ENCODE measurements around the gene CD58.

The CD58 gene

DNA sequence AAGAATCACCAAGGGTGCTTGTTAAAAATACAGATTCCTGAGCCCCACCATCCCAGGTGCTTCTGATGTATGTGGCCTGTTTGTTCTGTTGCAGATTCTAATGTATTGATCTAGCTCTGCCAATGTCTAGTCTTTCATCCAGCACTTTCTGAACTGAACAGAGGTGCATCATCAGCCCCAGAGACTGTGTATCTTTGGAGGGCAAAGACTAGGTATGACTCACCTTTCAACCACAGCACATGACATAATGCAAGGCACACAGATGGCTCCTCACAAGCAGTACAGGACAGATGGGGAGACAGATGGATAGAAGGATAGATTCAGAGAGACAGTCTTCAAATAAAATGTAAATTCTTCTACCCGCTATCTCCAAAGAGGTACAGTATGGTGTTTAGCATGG is 32.3 kb downstream of the CD58 start:
- DNase-seq, result no peak

- no peak for DNase-seq
Measured at GRCh38 chr1:116537898-116538297, 32.9 kb downstream of the CD58 start.

- DNase-seq, result no peak
Measured at GRCh38 chr1:116537040-116537831, 33.6 kb downstream of the CD58 start.

DNA sequence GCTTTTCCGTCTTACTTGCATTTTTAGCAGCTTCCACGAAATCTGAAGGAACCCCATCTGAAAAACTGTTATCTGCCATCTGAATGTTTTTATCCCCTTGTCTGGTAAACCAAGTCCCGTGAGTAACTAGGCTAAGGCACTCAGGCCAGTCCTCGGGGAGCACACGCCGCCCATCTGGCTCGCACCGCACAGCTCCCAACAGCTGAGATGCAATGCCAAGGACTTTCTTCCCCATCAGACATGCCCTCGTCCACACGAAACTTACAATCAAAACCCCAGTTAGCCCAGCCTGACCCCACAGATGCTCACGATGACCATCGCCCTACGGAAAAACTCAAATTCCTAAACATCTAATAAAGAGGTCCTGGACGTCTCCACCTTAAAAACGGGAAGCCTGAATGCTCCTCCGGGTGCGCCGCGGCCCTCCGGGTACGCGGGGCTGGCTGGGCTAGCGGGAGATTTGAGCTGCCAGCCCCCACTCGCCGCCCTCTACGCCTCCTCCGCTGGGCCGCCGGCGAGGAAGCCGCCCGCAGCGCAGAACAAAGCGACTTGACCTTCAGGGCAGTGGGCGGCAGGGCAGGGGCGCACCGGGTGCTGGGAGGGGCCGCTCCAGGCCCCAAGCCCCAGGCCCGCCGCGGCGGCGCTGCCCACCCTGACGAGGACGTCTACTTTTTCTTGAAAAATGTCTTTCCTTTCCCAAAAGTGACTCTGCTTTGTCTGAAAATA is 36.6 kb downstream of the CD58 start:
- DNase-seq, result no peak

GRCh38 chr1:116533429-116533820 is 37.4 kb downstream of the CD58 start:
- no peak for DNase-seq

DNA sequence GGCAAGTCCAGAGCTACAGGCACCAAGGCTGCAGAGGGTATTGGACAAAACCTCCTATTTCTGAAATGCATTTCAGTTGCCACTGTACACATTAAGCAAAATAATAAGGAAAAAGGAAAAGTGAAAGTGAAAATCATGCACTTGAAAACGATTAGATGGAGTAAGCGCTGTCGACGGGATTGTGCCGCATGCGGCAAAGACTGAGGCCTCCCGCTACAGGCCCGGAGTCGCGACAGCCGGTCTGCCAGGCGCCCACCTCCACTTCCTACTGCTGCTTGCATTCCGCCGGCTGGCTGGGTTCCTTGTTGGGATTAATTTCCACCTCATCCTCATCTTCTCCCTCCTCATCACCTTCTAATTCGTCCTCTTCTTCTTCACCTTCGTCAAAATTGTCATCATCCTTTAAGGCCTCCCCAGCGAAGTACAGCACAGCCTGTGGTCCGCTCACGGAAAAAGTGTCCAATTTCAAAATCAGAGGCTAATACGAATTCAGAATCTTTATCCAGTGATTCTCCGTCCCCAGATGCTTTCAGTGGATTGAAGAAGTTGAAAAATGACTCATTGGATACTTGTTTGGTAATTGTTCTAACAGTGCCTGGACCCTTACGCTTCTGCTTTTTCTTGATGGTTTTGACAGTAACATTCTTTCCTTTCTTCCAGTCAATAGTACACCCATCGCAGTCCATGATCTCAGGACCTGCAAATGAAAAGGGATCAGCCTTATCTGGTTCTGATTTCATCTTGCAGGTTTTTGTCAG is 38.0 kb downstream of the CD58 start:
- no peak for DNase-seq

DNA sequence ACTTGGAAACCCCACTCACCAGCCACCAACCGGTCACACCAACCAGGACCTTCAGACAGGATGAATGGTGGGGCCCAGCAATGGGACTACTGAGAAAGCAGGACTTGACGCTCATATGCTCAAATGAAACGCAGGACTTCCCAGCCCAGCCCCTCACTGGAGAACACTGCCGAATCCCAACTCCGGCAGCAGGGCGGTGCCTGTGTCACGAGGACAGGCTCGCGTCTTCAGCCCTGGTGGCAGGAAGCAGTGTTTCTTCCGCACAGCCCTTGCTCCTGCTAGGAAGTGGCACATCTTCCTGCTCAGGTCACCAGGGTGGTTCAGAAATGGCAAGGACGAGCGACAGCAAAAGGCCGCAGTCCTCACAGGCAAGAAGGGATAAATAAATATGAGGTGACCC is 38.9 kb downstream of the CD58 start:
- no peak for DNase-seq

- DNase-seq, result no peak
Measured at GRCh38 chr1:116529681-116530080, 41.1 kb downstream of the CD58 start.

DNA sequence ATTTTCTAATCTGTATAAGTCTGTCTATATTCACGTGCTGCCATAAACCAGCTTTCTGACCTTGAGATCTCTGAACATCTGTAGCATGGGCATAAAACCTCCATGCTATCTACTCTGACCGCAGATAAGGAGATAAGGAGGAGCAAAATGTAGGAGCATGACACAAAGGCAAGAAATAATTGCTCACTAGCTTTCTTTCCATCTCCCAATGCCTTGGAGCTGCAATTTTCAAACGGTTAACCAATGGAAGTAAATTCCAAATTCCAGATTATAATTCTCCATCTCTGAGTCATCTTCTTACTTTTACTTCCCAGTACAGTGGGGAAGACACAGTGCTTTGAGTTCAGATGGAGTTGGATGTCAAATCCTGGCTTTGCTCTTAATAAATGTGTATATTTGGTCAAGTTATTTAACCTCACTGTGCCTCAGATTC is 41.6 kb downstream of the CD58 start:
- no peak for DNase-seq

GRCh38 chr1:116528329-116529083 is 42.3 kb downstream of the CD58 start:
- no peak for DNase-seq

DNA sequence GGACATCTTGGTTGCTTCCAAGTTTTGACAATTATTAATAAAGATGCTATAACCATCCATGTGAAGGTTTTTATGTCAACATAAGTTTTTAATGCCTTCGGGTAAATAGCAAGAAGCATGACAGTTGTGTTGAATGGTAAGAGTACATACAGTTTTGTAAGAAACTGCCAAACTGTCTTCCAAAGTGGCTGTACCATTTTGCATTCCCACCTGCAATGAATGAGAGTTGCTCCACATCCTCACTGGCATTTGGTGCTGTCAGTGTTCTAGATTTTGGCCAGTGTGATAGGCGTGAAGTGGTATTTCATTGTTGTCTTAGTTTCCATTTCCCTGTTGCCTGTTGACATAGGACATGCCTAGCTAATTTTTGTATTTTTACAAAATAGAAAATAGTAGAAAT is 45.4 kb downstream of the CD58 start:
- no peak for DNase-seq

GRCh38 chr1:116521186-116521585 is 49.6 kb downstream of the CD58 start:
- no peak for DNase-seq

DNA sequence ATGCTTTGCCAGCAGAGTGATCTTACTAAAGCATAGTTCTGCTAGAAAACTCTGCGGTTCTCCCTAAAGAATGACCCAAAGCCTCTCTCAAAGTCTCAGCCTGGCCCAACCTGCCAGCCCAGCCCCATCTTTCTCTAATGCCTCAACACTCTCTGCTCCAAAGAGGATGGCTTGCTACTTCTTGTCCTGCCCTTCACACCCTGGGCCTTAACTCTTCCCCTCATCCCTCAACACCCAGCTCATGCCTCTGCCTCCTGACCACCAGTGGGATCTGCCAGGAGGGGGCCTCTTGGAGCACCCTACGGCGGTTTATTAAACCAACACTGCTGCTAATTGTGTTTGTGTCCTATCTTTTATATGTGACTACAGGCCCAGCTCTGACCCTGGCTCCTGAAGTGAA is 52.4 kb downstream of the CD58 start:
- no peak for DNase-seq

- no peak for DNase-seq
Measured at GRCh38 chr1:116516631-116517030, 54.2 kb downstream of the CD58 start.

GRCh38 chr1:116515702-116516101 is 55.1 kb downstream of the CD58 start:
- no peak for DNase-seq

GRCh38 chr1:116514708-116515525 is 55.9 kb downstream of the CD58 start:
- no peak for DNase-seq

DNA sequence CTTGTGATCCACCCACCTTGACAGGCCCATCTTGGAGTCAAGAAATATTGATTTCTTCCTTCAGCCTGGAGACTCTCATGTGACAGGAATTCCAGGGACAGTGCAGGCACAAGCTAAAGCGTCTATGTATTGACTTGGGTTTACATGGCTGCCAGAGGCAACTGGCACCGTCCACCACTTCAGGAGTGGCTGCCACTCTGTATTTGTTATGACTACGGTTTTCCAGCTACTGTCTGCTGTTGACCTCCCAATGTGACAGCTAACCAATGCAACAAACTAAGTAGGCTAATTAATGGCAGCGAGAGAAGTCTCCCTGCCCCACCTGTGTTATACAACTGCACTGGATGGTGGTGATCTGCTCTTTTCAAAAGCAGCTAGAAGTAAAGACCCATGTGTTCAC is 56.9 kb downstream of the CD58 start:
- no peak for DNase-seq

DNA sequence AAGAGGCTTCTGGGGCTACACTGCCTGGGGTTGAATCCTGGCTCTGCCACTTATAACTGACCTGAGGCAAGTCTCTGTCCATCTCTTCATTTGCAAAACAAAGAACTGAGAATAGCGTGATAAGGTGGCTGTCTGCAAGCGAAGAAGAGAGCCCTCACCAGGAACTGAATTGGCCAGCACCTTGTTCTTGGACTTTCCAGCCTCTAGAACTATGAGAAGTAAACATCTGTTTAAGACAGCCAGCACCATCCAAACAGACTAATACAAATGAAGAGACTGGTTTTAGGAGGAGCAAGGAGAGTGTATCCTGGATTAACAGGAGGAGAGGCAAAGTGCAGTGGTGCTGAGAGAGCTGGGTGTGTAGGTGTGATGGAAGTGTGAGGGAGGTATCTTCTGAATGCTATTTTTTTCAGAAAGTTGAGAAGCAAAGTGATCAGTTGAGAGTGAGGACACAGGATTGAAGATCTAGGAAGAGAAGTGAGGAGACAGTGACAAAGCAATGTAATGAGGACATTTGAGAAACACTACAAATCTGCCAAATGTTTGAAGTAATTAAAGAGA is 59.3 kb downstream of the CD58 start:
- no peak for DNase-seq

DNA sequence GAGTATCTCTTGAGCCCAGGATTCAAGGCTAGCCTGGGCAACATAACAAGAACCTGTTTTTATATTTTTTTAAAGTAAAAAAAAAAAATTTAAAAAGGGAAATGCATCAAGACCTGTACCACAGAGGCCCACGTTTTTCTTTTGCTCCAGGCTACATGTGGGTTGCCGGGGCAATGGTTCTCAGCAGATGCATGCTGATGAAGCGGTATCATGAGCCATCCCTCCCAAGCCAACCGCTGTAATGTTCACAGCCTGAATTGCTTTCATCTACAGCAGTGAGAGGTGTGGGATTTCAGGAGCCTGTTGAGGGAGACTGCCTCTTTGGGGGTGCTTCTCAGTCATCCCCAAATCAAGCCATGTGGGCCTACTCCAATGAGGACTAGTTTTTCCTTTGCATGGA is 60.5 kb downstream of the CD58 start:
- DNase-seq, result no peak

DNA sequence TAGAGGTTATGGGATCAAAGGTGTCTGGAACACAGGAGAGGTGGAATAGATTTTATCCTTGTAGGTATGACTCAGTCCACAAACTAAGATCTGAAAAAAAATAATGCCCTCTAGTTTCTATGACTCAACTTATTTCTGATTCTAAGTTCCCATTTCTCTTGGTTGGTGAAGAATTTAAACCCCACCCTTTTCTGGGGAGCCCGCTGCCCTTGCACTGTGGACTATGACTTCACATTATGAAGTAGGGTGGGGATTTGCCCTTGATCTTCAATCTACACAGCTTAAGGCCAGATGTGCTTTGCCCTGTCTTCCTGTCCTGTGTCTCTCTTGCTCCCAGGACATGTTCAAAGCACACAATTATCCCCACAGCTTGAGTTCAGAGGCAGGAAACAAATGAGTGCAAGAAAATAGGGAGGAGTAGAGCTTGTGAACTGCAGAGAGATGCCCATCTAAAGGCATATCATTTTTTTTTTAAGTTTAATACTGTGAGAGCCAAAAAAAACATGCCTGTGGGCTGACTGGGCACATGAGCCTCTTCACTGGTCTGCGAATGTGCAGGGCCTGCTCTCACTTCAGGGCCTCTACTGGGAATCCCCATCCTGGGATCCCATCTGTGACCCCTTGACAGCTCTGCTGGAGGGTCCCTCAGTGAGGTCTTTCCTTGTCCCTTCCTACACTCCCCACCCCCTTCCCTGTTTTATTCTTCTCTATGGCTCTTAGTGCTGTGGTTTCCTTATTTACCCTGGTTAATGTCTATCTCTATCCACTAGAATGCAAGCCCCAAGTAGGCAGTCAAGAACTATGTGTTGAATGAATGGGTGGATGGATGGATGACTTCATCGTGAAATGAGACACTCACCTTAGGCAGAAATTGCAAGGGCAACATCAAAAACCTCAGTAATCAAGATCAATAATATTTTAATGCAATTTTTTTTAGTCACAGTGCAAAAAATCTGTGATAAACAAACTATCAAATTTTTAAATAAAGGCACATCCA is 61.5 kb downstream of the CD58 start:
- DNase-seq, result no peak
